Measurements from ENCODE around the gene PCSK9. TPM values are rescaled to one million over a fixed set of nuclear protein-coding genes. Genes with fewer than 3 reads are reported as not detected.

Gene PCSK9
- total and polyA plus RNA-seq, 2 experiments from 2014 or later: 23.5 to 31.4 TPM

DNA sequence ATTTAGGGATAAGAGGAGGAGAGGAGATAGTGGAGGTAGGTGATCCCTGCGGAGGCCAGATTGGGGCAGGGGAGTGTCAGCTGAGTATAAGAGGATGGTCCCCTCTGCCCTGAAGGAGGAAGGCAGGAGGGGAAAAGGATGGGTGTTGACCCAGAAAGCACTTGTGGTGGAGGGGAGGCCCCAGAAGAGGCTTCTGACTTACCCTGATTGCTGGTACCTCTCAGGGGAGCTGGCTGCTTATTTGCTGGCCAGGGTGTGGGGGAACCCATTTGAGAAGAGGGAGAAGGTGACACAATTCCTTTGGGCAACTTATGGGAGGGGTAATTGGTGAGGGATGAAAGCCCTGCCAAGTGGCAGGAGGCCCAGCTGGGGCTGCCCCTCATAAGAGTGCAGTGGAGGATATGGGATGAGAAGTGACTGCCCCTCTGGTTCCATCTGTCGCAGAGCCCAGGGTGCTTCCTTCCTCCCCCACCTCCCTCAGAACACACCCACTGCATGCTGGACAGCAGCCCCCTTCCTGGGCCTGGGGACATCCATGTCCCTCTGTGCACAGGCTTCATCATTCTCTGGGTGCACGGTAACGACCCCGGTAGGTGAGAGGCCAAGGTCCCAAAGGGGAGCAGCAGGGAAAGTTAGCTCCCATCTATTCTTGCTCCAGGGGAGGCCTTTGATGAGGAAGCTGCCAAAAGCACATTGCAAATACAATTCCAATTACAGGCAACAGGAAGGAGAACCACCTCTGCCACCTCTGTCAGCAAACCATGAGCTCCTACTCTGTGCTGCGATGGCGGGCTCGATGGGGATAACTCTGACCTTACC lies 1.4 kb upstream of the PCSK9 start:
- Histone ChIP-seq H3K4me3 (no peak overlapping the region), H3K27me3 (peaks cover 32% of the 10 kb centered on the region), H3K79me2 (peaks cover 26% of the 10 kb centered on the region), H2AFZ (no peak overlapping the region), H3K4me2 (no peak overlapping the region), H3K27ac (no peak overlapping the region), H3K9me3 (ENCODE audit: low read depth) (no peaks in the 10 kb centered on the region), H3K4me1 (ENCODE audit: insufficient read depth) (no peaks in the 10 kb centered on the region), H3K9me2 (replicated peaks; ENCODE audit: insufficient read depth) (no peaks in the 10 kb centered on the region), H4K20me1 (ENCODE audit: insufficient read depth, poor library complexity, severe bottlenecking) (peaks cover 8% of the 10 kb centered on the region), H3K36me3 (replicated peaks; ENCODE audit: insufficient read depth, low read depth) (no peaks in the 10 kb centered on the region)
- TF ChIP-seq, protein P1, sequence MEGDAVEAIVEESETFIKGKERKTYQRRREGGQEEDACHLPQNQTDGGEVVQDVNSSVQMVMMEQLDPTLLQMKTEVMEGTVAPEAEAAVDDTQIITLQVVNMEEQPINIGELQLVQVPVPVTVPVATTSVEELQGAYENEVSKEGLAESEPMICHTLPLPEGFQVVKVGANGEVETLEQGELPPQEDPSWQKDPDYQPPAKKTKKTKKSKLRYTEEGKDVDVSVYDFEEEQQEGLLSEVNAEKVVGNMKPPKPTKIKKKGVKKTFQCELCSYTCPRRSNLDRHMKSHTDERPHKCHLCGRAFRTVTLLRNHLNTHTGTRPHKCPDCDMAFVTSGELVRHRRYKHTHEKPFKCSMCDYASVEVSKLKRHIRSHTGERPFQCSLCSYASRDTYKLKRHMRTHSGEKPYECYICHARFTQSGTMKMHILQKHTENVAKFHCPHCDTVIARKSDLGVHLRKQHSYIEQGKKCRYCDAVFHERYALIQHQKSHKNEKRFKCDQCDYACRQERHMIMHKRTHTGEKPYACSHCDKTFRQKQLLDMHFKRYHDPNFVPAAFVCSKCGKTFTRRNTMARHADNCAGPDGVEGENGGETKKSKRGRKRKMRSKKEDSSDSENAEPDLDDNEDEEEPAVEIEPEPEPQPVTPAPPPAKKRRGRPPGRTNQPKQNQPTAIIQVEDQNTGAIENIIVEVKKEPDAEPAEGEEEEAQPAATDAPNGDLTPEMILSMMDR (IDR thresholded peaks at IDR 0.05; ENCODE audit: poor library complexity): no peak
- TF ChIP-seq EZH2phosphoT487 (IDR thresholded peaks at IDR 0.05; ENCODE audit: low read depth, severe bottlenecking, unreplicated experiment) (no peak), EZH2 (IDR thresholded peaks at IDR 0.05; ENCODE audit: borderline replicate concordance) (no peak)
- no peak for DNase-seq (ENCODE audit: low spot score)
- 94% methylated on average over 8 of the region's 8 CpGs for WGBS (ENCODE audit: low lambda C conversion rate, missing lambda C conversion rate)

DNA sequence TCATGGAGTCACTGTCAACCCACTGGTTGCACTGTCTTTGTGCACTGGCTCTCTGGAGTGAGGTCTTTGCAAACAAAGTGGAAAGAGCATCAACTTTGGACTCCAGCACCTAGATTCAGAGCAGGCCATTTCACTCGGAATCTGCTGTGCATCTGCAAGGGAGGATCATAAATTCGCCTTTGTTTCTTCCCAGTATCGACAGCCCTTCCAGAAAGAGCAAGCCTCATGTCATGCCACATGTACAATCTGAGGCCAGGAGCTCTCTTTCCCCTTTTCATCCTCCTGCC lies 853 bp upstream of the PCSK9 start:
- Histone ChIP-seq H3K9me3 (ENCODE audit: low read depth) (no peaks in the 10 kb centered on the region), H4K20me1 (ENCODE audit: insufficient read depth, poor library complexity, severe bottlenecking) (peaks cover 8% of the 10 kb centered on the region), H3K9me2 (replicated peaks; ENCODE audit: insufficient read depth) (no peaks in the 10 kb centered on the region), H3K27ac (no peak overlapping the region), H3K4me1 (ENCODE audit: insufficient read depth) (no peaks in the 10 kb centered on the region), H3K36me3 (replicated peaks; ENCODE audit: insufficient read depth, low read depth) (no peaks in the 10 kb centered on the region), H2AFZ (no peak overlapping the region), H3K79me2 (peaks cover 28% of the 10 kb centered on the region), H3K4me3 (no peak overlapping the region), H3K27me3 (peaks cover 32% of the 10 kb centered on the region), H3K4me2 (peak overlapping the region; percentile 96)
- no peak for DNase-seq (ENCODE audit: low spot score)
- no peak for TF ChIP-seq EZH2 (IDR thresholded peaks at IDR 0.05; ENCODE audit: borderline replicate concordance)
- no peak for TF ChIP-seq EZH2phosphoT487 (IDR thresholded peaks at IDR 0.05; ENCODE audit: low read depth, severe bottlenecking, unreplicated experiment)
- TF ChIP-seq, protein P1 (IDR thresholded peaks at IDR 0.05; ENCODE audit: poor library complexity): no peak
- WGBS (ENCODE audit: low lambda C conversion rate, missing lambda C conversion rate): 92% methylated on average over 3 of the region's 3 CpGs

DNA sequence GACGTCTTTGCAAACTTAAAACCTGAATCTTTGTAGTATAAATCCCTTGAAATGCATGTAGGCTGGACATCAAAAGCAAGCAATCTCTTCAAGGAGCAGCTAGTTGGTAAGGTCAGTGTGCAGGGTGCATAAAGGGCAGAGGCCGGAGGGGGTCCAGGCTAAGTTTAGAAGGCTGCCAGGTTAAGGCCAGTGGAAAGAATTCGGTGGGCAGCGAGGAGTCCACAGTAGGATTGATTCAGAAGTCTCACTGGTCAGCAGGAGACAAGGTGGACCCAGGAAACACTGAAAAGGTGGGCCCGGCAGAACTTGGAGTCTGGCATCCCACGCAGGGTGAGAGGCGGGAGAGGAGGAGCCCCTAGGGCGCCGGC lies 390 bp upstream of the PCSK9 start:
- H3K4me2 ChIP-seq: peak overlapping the region; percentile 96
- TF ChIP-seq, protein P1 (IDR thresholded peaks at IDR 0.05; ENCODE audit: poor library complexity): no peak
- no peak for TF ChIP-seq EZH2phosphoT487 (IDR thresholded peaks at IDR 0.05; ENCODE audit: low read depth, severe bottlenecking, unreplicated experiment)
- TF ChIP-seq EZH2 (IDR thresholded peaks at IDR 0.05; ENCODE audit: borderline replicate concordance): no peak
- peaks cover 28% of the 10 kb centered on the region for H3K79me2 ChIP-seq
- H3K4me3 ChIP-seq: no peak overlapping the region
- H3K36me3 ChIP-seq (replicated peaks; ENCODE audit: insufficient read depth, low read depth): no peaks in the 10 kb centered on the region
- no peak for DNase-seq (ENCODE audit: low spot score)
- WGBS (ENCODE audit: low lambda C conversion rate, missing lambda C conversion rate): 26% methylated on average over 9 of the region's 9 CpGs
- no peaks in the 10 kb centered on the region for H3K9me3 ChIP-seq (ENCODE audit: low read depth)
- no peaks in the 10 kb centered on the region for H3K4me1 ChIP-seq (ENCODE audit: insufficient read depth)
- peaks cover 8% of the 10 kb centered on the region for H4K20me1 ChIP-seq (ENCODE audit: insufficient read depth, poor library complexity, severe bottlenecking)
- no peak overlapping the region for H2AFZ ChIP-seq
- peaks cover 32% of the 10 kb centered on the region for H3K27me3 ChIP-seq
- H3K9me2 ChIP-seq (replicated peaks; ENCODE audit: insufficient read depth): no peaks in the 10 kb centered on the region
- H3K27ac ChIP-seq: no peak overlapping the region
